SK-N-MC (cell line): Measurements from ENCODE around the gene PCSK6.

Source experiments
- EZH2 ChIP-seq: fragments of 200-600 bp; sonication (generic); IDR thresholded peaks from one replicate; pipeline ENCODE4 v1.6.1; 2017; ENCODE audit warnings: antibody characterized with exemption
- POLR2AphosphoS5 ChIP-seq: IDR thresholded peaks from 2 replicates; pipeline ENCODE4 v1.6.1; 2012; ENCODE audit warnings: mild to moderate bottlenecking, low read depth, low read length, borderline replicate concordance

- no peak for TF ChIP-seq POLR2AphosphoS5
- no peak for TF ChIP-seq EZH2
Measured at GRCh38 chr15:101357885-101358284, 131.6 kb downstream of the PCSK6 start.
